ENCODE results near the gene DNAJC25.

Gene DNAJC25

DNA sequence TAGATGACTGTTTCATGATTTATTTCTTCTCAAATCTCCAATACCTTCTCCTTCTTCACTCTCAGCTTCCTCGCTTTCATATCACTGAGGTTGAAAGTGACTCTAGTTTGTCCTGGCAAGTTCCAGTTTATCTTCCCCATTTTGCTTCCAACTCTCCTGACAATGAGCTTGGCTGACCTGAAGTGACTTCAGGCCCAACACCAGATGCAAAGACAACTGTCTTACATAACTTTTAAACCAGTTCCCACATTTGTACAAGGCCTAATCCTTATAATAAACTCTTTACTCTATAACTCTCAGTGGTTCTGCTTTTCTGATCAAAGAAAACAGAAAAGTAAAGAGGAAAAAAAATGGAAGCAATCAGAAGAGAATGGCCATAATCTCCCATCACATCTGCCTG is 52.3 kb downstream of the DNAJC25 start:
- Histone ChIP-seq H3K9ac (no peak overlapping the region), H2AFZ (ENCODE audit: low read depth) (no peak overlapping the region), H3K4me2 (no peak overlapping the region), H3K27ac (no peak overlapping the region), H3K4me1 (ENCODE audit: low read depth, poor library complexity, severe bottlenecking) (no peaks in the 10 kb centered on the region), H3K36me3 (ENCODE audit: insufficient read depth) (no peaks in the 10 kb centered on the region), H3K79me2 (ENCODE audit: insufficient read depth, low read depth) (no peaks in the 10 kb centered on the region), H3K4me3 (IDR thresholded peaks at IDR 0.05; ENCODE audit: insufficient read depth, low read depth, low read length) (no peak overlapping the region), H3K27me3 (ENCODE audit: insufficient read depth, low read depth) (no peaks in the 10 kb centered on the region), H4K20me1 (ENCODE audit: insufficient read depth) (no peaks in the 10 kb centered on the region)
- TF ChIP-seq, protein P1, sequence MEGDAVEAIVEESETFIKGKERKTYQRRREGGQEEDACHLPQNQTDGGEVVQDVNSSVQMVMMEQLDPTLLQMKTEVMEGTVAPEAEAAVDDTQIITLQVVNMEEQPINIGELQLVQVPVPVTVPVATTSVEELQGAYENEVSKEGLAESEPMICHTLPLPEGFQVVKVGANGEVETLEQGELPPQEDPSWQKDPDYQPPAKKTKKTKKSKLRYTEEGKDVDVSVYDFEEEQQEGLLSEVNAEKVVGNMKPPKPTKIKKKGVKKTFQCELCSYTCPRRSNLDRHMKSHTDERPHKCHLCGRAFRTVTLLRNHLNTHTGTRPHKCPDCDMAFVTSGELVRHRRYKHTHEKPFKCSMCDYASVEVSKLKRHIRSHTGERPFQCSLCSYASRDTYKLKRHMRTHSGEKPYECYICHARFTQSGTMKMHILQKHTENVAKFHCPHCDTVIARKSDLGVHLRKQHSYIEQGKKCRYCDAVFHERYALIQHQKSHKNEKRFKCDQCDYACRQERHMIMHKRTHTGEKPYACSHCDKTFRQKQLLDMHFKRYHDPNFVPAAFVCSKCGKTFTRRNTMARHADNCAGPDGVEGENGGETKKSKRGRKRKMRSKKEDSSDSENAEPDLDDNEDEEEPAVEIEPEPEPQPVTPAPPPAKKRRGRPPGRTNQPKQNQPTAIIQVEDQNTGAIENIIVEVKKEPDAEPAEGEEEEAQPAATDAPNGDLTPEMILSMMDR (conservative IDR thresholded peaks at IDR 0.05; ENCODE audit: low read depth, low read length), result no peak

DNA sequence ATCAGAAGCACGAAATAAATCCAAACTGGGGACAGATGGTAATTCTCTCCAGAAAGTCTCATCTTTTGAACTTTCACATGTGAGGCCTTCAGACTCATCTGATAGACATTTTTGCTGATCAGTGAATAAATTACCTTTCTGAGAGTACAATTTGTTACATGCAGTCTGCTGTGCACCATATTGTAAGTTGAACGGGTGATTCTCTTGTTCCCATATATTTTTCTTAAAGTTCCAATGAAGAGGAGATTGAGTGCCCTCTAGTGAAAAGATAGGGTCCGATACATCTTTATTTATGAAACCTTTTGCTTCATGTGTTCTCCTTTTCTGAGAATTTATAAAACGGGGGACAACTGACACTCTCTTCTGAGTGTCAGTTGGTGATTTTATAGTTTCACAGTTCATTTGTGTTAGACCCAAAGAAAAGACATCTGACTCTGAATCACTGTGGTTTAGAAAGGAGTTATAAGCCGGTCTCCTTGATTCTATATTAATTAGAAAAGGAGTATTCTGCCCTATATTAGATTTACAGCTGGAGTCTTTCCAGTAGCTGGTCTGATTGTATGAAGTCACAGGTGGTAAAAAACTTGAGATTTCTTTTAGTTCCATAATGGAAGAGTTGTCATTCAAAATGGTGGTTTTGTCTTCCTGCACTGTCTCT is 60.7 kb downstream of the DNAJC25 start:
- no peak overlapping the region for H3K4me3 ChIP-seq (IDR thresholded peaks at IDR 0.05; ENCODE audit: insufficient read depth, low read depth, low read length)
- 0 out of 2 replicates have a peak overlapping the region, but pooled peaks have one; percentile 3 for H2AFZ ChIP-seq (ENCODE audit: low read depth)
- H3K27me3 ChIP-seq (ENCODE audit: insufficient read depth, low read depth), result no peaks in the 10 kb centered on the region
- H3K9ac ChIP-seq, result no peak overlapping the region; the same call in 1 of the 2 replicates
- H4K20me1 ChIP-seq (ENCODE audit: insufficient read depth), result no peaks in the 10 kb centered on the region
- H3K4me1 ChIP-seq (ENCODE audit: low read depth, poor library complexity, severe bottlenecking), result peaks cover 15% of the 10 kb centered on the region
- H3K36me3 ChIP-seq (ENCODE audit: insufficient read depth), result no peaks in the 10 kb centered on the region; the same call in 1 of the 2 replicates
- H3K4me2 ChIP-seq, result peak overlapping the region; percentile 16
- no peak overlapping the region for H3K27ac ChIP-seq
- no peaks in the 10 kb centered on the region for H3K79me2 ChIP-seq (ENCODE audit: insufficient read depth, low read depth)
- TF ChIP-seq, protein P1 (conservative IDR thresholded peaks at IDR 0.05; ENCODE audit: low read depth, low read length), result peak; percentile 41

DNA sequence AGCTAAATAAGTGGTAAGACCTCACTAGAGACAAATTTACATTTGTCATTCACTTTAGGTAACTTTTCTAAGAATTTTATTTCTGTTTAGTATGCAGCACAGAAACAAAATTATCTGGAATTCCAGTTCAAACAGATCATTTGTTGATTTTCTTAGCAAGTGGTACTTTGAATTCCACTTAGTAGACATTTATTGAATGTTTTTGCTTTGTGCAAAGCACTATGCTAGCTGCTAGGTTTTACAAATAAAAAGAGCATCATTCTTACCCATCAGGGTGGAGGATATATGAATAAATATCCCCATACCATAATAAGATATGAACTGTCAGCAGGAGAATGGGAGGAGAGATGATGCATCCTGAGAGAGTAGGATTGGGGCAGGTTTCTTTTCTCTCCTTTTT is 65.7 kb downstream of the DNAJC25 start:
- Histone ChIP-seq H3K9ac (no peak overlapping the region), H3K4me3 (IDR thresholded peaks at IDR 0.05; ENCODE audit: insufficient read depth, low read depth, low read length) (no peak overlapping the region), H3K79me2 (ENCODE audit: insufficient read depth, low read depth) (no peaks in the 10 kb centered on the region), H3K27ac (no peak overlapping the region), H4K20me1 (ENCODE audit: insufficient read depth) (no peaks in the 10 kb centered on the region), H3K27me3 (ENCODE audit: insufficient read depth, low read depth) (no peaks in the 10 kb centered on the region), H3K4me2 (no peak overlapping the region), H3K36me3 (ENCODE audit: insufficient read depth) (no peaks in the 10 kb centered on the region; the same call in 1 of the 2 replicates), H3K4me1 (ENCODE audit: low read depth, poor library complexity, severe bottlenecking) (peaks cover 2% of the 10 kb centered on the region), H2AFZ (ENCODE audit: low read depth) (no peak overlapping the region)
- TF ChIP-seq, protein P1 (conservative IDR thresholded peaks at IDR 0.05; ENCODE audit: low read depth, low read length), result no peak

DNA sequence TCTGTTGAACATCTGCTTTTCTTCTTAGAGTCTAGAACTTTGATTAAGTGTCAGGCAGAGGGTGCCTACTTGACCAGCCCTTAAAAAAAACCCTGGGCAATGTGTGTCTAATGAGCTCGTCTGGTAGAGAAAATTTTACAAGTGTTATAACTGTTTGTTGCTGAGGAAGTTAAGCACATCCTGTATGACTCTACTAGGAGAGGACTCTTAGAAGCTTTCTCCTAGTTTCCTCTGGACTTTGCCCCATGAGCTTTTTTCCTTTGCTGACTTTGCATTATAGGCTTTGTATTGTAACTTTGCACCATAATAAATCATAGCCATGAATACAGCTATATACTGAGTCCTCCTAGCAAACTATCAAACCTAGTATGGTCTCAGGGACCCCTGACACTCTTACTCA is 69.6 kb downstream of the DNAJC25 start:
- Histone ChIP-seq H3K9ac (no peak overlapping the region), H3K4me2 (no peak overlapping the region)
- TF ChIP-seq, protein P1 (conservative IDR thresholded peaks at IDR 0.05; ENCODE audit: low read depth, low read length), result no peak

More for the DNA sequence above, 69.6 kb downstream of the DNAJC25 start:
- Histone ChIP-seq H3K4me3 (IDR thresholded peaks at IDR 0.05; ENCODE audit: insufficient read depth, low read depth, low read length) (no peak overlapping the region), H3K27me3 (ENCODE audit: insufficient read depth, low read depth) (no peaks in the 10 kb centered on the region), H3K79me2 (ENCODE audit: insufficient read depth, low read depth) (no peaks in the 10 kb centered on the region), H3K27ac (no peak overlapping the region), H3K36me3 (ENCODE audit: insufficient read depth) (no peaks in the 10 kb centered on the region), H4K20me1 (ENCODE audit: insufficient read depth) (no peaks in the 10 kb centered on the region), H3K4me1 (ENCODE audit: low read depth, poor library complexity, severe bottlenecking) (no peaks in the 10 kb centered on the region), H2AFZ (ENCODE audit: low read depth) (no peak overlapping the region)
